Tibial artery (tissue), 4 donors: ENCODE data around the gene SLC27A4.
A peak's percentile ranks its signal among the peaks of the same experiment; 100 is the strongest.

Experiments used
- DNase-seq, 2 donors: peaks; one replicate each; pipeline ENCODE4 v3.0.0-alpha.2; 2019
- H3K27ac ChIP-seq, 2 donors: fragments of 200-600 bp; sonication (generic) in 1 of 2; 1 replicate in 1 of 2; 2 replicates in 1 of 2; pipeline ENCODE4 v1.5.1; 2018 to 2019; ENCODE audit warnings: mild to moderate bottlenecking in 1 of 2
- H3K27me3 ChIP-seq, 2 donors: fragments of 200-600 bp; sonication (generic) in 1 of 2; one replicate each; pipeline versions ENCODE4 v1.5.1 to v1.6.0; 2016 to 2019
- H3K36me3 ChIP-seq, 3 donors: fragments of 200-600 bp; sonication (generic) in 2 of 3; one replicate each; pipeline ENCODE4 v1.5.1; 2016 to 2019; ENCODE audit warnings: mild to moderate bottlenecking in 2 of 3
- H3K4me1 ChIP-seq, 4 donors: fragments of 200-600 bp; sonication (generic) in 2 of 4; 1 replicate in 3 of 4; 2 replicates in 1 of 4; pipeline ENCODE4 v1.5.1; 2016 to 2019
- H3K4me3 ChIP-seq, 2 donors: fragments of 200-600 bp; sonication (generic) in 1 of 2; 1 replicate in 1 of 2; 2 replicates in 1 of 2; pipeline ENCODE4 v1.5.1; 2018 to 2019; ENCODE audit warnings: mild to moderate bottlenecking in 2 of 2
- H3K9me3 ChIP-seq, 3 donors: fragments of 200-600 bp; sonication (generic) in 1 of 3; one replicate each; pipeline ENCODE4 v1.5.1; 2016 to 2019
- intact Hi-C: fragments of 100-400 bp; cut with DNase I; formaldehyde crosslinking; loops from one replicate; pipeline ENCODE4 v1.15.0; 2023; ENCODE audit warnings: low total_unique reads
- TF ChIP-seq, protein P1 (sequence below), 2 experiments: fragments of 200-600 bp in 1 of 2; fragments of 450-650 bp in 1 of 2; IDR thresholded peaks; one replicate each; pipeline ENCODE4 v1.5.1; 2017 to 2019; ENCODE audit warnings: antibody characterized with exemption in 2 of 2, mild to moderate bottlenecking in 1 of 2, moderate library complexity in 1 of 2

Gene SLC27A4

DNA sequence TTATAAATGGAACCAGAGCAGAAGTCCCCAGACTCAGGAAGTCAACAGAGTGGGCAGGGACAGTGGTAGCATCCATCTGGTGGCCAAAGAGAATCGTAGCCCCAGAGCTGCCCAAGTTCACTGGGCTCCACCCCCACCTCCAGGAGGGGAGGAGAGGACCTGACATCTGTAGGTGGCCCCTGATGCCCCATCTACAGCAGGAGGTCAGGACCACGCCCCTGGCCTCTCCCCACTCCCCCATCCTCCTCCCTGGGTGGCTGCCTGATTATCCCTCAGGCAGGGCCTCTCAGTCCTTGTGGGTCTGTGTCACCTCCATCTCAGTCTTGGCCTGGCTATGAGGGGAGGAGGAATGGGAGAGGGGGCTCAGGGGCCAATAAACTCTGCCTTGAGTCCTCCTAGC lies 20.5 kb downstream of the SLC27A4 start:
- TF ChIP-seq, protein P1, sequence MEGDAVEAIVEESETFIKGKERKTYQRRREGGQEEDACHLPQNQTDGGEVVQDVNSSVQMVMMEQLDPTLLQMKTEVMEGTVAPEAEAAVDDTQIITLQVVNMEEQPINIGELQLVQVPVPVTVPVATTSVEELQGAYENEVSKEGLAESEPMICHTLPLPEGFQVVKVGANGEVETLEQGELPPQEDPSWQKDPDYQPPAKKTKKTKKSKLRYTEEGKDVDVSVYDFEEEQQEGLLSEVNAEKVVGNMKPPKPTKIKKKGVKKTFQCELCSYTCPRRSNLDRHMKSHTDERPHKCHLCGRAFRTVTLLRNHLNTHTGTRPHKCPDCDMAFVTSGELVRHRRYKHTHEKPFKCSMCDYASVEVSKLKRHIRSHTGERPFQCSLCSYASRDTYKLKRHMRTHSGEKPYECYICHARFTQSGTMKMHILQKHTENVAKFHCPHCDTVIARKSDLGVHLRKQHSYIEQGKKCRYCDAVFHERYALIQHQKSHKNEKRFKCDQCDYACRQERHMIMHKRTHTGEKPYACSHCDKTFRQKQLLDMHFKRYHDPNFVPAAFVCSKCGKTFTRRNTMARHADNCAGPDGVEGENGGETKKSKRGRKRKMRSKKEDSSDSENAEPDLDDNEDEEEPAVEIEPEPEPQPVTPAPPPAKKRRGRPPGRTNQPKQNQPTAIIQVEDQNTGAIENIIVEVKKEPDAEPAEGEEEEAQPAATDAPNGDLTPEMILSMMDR (IDR thresholded peaks at IDR 0.05), result no peak
- intact Hi-C loops, result no loop called here
- Histone ChIP-seq H3K4me1 (peaks cover 0 to 26% (median 18%) of the 10 kb centered on the region in 4 donors), H3K4me3 (no peak overlapping the region), H3K36me3 (peaks cover 4 to 26% (median 15%) of the 10 kb centered on the region in 3 donors), H3K9me3 (no peaks in the 10 kb centered on the region), H3K27me3 (peaks cover 0 to 4% of the 10 kb centered on the region in 2 donors), H3K27ac (peak overlapping the region in 1 of 2 donors; percentile 28)
- DNase-seq, result no peak

DNA sequence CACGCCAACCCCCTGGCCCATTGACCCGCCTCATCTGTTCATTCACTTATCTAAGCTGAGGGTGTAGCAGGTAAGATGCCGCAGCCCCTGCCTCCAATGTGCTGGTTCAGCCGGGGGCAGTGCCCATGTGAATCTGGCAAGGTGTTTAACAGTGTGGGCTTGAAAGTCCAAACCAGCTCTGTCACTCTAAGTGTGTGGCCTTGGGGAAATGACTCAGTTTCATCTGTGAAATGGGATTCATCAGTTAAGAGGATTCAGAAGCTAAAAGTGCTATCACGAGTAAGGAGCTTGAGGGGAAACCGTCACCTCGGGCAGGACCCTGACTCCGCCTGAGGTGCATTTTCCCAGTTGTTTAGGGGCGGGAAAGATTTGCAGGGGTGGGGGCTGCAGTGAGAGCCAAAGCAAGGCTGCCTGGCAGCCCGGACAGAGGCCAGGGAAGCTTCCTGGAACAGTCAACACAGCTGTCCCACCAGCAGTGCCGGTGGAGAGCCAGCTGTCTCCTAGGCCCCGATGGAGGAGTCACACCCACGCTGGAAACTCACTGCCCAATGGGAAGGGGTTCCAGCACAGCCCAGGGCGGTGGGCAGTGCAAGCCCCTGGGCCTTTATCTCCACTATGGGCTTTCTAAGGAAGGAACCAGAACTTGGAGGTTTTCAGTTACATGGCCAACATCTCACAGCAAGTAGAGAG lies 21.1 kb downstream of the SLC27A4 start:
- peak overlapping the region; percentile 59 to 64 for H3K27ac ChIP-seq
- DNase-seq, result no peak
- TF ChIP-seq, protein P1 (IDR thresholded peaks at IDR 0.05), result no peak

DNA sequence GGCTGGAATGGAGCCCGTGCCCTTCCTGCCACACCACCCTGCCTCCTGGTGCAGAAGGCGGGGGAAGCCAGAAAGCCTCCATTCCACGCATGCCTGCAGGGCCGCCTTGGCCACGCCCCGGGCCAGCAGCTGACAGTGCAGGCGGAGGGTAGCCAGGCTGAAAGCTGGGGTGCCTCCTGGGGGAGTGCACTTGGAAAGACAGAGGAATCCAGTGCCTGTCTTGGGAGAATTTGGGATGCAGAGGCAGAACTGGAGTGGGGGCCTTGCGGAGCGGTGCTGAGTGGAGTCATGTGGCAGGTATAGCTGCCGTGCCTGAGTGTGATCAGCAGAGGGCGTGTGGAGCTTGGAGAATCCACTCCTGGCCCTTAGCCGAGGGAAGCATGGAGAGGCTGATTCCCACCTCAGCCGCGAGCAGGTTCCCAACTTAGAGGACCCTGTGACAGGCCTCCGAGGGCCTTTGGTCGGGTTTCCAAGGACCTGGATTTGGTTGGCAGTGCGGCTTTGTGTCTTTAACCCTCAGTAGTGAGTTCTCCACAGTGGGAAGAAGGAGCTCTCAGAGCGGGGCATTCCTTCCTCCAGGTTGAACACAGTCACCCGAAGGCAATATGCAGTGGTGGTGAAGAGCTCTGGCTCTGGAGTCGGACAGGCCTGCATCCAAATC lies 21.8 kb downstream of the SLC27A4 start:
- TF ChIP-seq, protein P1 (IDR thresholded peaks at IDR 0.05), result peak; percentile 82 to 83
- peaks cover 0 to 14% (median 5%) of the 10 kb centered on the region in 3 donors for H3K36me3 ChIP-seq
- peak overlapping the region; percentile 42 to 61 for H3K4me3 ChIP-seq
- peaks cover 0 to 5% of the 10 kb centered on the region in 2 donors for H3K27me3 ChIP-seq
- peak overlapping the region; percentile 59 to 64 for H3K27ac ChIP-seq
- peaks cover 0 to 26% (median 18%) of the 10 kb centered on the region in 4 donors for H3K4me1 ChIP-seq
- intact Hi-C loops, result loop anchor here (2.0 kb wide), 1 partner anchor 79 kb away; no protein-coding TSS in a partner anchor
- DNase-seq, result peak; percentile 89 to 91
- no peaks in the 10 kb centered on the region for H3K9me3 ChIP-seq

More for the DNA sequence above, 21.1 kb downstream of the SLC27A4 start:
- intact Hi-C loops, result no loop called here
- Histone ChIP-seq H3K9me3 (no peaks in the 10 kb centered on the region), H3K36me3 (peaks cover 0 to 20% (median 9%) of the 10 kb centered on the region in 3 donors), H3K27me3 (peaks cover 0 to 5% of the 10 kb centered on the region in 2 donors), H3K4me3 (peak overlapping the region; percentile 42 to 61), H3K4me1 (peaks cover 0 to 26% (median 18%) of the 10 kb centered on the region in 4 donors)

DNA sequence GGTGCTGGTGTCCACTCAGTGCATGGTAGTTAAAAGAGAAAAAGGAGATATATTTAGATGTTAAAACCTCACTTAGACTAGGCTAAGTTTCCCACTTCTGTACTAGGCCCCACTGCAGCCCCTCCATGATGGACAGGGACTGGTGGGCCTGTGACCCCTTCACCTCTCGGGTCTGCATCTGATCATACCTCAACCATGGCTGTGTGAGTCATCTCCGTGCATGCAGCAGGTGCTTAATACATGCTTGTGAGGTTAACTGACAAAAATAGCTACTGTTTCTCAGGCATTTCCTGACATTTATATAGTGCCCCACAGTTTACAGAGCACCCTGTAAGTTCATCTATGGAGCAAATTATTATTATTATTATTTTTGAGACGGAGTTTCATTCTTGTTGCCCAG lies 22.4 kb downstream of the SLC27A4 start:
- TF ChIP-seq, protein P1 (IDR thresholded peaks at IDR 0.05), result no peak
- H3K27ac ChIP-seq, result peak overlapping the region in 1 of 2 donors; percentile 64
- H3K4me3 ChIP-seq, result no peak overlapping the region
- H3K4me1 ChIP-seq, result peaks cover 0 to 26% (median 18%) of the 10 kb centered on the region in 4 donors
- intact Hi-C loops, result loop anchor here (2.0 kb wide), 1 partner anchor 78 kb away; no protein-coding TSS in a partner anchor
- H3K9me3 ChIP-seq, result no peaks in the 10 kb centered on the region
- peaks cover 0 to 5% of the 10 kb centered on the region in 2 donors for H3K27me3 ChIP-seq
- H3K36me3 ChIP-seq, result peaks cover 0 to 7% (median 0%) of the 10 kb centered on the region in 3 donors
- DNase-seq, result no peak

DNA sequence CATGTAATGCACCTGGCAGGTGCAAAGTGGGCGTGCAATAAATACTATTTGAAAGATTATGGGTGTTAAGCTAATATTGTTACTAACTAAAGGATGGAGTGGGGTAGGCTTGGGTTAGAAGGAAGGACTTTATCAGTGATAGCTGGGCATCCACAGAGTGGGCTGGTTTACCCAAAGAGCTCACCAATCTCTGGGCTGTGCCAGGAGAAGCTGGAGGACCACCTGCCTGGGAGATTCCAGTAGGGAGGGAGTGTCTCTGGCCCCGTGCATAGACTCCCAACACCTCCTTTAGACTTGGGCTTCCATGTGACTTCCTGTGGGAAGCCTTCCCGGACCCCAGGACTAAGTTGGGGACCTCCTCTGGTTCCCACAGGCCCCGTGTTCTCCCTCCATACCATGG lies 25.2 kb downstream of the SLC27A4 start:
- peak overlapping the region in 1 of 2 donors; percentile 39 for H3K4me3 ChIP-seq
- no peak for DNase-seq
- peaks cover 0 to 5% of the 10 kb centered on the region in 2 donors for H3K27me3 ChIP-seq
- intact Hi-C loops, result no loop called here
- TF ChIP-seq, protein P1 (IDR thresholded peaks at IDR 0.05), result no peak
- H3K36me3 ChIP-seq, result no peaks in the 10 kb centered on the region
- H3K9me3 ChIP-seq, result no peaks in the 10 kb centered on the region
- peaks cover 0 to 32% (median 25%) of the 10 kb centered on the region in 4 donors for H3K4me1 ChIP-seq
- no peak overlapping the region for H3K27ac ChIP-seq
